NCI-H2196 treated with DMSO at 0.1 percent for 48 hours (cell line): Measurements from ENCODE around the gene MYCBP2.
A peak's percentile ranks its signal among the peaks of the same experiment; 100 is the strongest.
"Not testable (repeated sequence)": the region's sequence is repeated elsewhere in the genome, so short reads cannot be mapped to it uniquely, and the experiment has no call there.

Source experiments
- DNase-seq: peaks from one replicate; lab custom pipeline; 2025; ENCODE audit not compliant: unreplicated experiment; lab: John Stamatoyannopoulos, UW

The MYCBP2 gene

DNA sequence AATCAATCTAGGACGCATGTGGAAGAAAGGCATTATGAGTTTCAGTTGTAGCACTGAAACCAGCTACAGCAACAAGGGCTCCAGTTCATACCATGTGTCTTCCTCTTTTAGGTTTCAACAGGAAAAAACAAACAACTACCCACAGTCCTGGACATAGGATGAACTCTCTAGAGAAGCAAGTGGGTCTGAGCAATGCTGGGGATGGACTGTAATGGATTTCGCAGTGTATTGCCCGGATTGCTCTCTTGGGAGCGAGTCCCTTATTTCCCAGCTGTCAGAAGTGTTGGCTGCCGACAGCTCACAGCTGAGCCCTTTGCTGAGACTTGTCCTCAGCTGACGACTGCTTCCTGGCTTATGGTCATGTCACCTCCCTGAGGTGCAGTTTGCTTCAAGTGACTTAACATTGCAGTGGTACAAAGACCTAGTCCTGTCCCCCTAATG lies 12.1 kb upstream of the MYCBP2 start:
- DNase-seq: no peak

DNA sequence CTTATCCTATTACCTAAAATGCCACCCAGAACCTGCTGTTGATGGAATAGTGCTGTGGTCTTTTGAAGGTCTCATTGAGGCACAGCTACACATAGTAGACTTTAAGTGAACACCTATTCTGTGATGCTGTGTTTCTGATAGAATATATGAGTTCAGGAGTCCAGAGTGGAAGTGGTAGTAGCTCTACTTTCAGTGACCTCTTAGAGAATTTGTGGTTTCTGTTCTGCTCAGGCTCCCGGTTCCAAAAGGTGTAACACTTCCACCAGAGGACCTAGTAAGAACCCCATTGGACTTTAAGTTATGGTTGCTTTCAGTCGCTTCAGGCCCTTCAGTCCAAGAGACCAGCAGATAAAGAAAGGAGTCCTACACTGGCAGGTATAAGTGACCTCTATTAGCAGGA lies 11.4 kb upstream of the MYCBP2 start:
- DNase-seq: no peak

DNA sequence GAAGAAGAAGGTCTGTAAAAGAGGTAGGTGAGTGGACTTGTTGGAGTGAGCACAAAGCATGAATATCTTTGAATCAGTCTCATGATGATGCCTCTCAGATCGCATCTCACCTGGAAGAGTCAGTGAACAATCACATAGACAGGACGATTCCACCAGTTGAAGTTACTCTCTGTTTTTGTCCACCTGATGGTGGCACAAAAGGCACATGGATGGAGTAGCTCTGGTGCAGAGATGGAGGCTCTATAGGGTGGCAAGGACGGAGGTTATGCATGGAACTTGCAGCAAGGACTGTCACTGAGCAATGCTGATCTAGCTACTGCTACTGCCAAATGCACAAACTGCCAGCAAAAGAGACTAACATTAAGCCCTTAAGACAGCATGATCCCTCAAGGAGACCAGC lies 10.3 kb upstream of the MYCBP2 start:
- no peak for DNase-seq

GRCh38 chr13:77335543-77335942 lies 8.6 kb upstream of the MYCBP2 start:
- no peak for DNase-seq

- no peak for DNase-seq
Measured at GRCh38 chr13:77333594-77333993, 6.7 kb upstream of the MYCBP2 start.

DNA sequence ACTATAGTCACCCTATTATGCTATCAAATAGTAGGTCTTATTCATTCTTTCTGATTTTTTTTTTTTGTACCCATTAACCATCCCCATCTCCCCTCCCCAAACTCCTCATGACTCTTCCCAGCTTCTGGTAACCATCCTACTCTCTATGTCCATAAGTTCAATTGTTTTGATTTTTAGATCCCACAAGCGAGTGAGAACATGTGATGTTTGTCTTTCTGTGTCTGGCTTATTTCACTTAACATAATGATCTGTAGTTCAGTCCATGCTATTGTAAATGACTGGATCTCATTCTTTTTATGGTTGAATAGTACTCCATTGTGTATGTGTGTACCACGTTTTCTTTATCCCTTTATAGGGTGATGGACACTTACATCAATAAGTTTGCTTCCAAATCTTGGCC lies 4.5 kb upstream of the MYCBP2 start:
- DNase-seq: no peak

DNA sequence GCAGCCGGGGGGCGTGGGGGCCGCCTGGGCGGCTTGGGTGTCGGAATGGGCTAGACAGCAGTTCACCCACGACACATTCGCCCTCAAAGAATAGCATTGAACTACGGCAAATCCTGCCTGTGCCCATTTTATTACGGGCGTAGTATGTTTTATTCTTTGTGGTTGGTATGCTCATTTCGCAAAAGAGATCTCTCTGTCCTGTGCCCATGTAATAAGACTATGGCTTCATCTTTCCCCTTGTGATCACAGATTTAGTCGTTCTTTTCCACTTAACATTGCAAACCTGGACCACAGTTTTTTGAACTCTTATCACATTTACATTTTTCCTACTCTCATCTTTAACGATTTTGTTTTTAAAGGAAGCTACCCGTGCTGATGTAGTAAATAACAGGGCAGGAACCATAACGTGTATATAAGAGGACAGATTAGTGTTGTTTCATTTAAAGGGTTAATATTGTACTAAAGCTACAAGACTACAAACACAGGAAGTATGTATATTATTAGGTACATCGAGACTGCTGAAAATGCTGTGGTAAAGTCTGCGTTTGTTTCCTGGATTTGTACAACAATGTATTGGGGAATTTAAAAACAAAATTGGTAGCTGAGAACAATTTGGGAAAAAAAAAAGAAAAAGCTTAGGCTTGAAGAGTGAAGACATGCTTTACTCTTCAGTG lies 3.2 kb upstream of the MYCBP2 start:
- DNase-seq: no peak

- DNase-seq: peak; percentile 57
Measured at GRCh38 chr13:77329133-77329910, 2.4 kb upstream of the MYCBP2 start.

DNA sequence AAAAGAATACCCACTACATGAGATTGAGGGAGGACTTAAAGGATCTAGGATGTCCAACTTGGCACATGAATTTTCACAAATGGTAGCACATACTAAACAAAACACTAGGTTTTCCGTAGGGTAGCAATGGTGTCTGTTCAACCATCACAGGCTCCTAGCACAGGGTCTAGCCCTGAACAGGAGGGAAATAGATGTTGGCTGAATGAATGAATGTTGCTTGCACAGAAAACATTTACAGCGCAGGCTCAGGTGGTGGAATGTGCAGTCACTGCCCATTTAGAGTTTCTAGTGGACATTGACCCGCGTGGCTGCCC lies 1.9 kb upstream of the MYCBP2 start:
- no peak for DNase-seq

- DNase-seq: no peak
Measured at GRCh38 chr13:77325371-77325980, 1.4 kb downstream of the MYCBP2 start.

- DNase-seq: no peak
Measured at GRCh38 chr13:77323858-77324257, 3.0 kb downstream of the MYCBP2 start.

GRCh38 chr13:77319536-77319935 lies 7.4 kb downstream of the MYCBP2 start:
- no peak for DNase-seq

DNA sequence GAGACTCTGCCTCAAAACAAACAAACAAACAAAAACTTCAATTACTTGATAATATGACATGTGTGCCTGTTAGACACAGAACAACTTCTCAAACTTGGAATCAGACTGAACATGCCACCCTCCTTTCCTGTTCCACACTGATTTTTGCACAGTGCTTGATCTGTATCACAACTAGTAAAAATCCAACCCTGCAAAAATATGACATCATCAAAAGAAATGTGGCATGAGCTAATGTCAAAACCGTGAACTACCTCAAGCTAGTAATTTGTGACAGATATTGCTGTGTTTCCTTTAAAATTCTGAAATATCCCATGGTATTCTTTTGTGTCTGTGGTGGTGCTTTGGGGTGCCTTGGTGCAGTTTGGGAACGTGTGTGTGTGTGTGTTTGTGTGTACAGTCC lies 8.2 kb downstream of the MYCBP2 start:
- no peak for DNase-seq

DNA sequence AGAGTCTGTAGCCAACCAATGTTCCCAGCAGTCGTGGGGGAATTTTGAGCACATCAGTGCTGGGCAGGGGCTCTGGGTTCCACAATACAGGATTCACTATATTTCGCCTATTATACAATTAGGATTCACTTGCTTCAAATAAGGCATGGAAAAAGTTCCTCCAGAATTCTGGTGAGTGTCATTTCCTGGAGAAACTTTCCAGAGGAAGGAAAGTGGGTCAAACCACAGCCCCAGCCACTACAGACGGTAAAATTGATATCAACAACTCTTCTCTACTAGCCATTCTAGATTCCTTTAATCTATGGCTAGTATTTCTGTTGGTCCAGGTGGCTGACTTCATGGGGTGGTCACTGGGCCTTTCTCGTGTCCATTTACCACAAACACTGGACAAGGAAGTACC lies 10.5 kb downstream of the MYCBP2 start:
- no peak for DNase-seq

DNA sequence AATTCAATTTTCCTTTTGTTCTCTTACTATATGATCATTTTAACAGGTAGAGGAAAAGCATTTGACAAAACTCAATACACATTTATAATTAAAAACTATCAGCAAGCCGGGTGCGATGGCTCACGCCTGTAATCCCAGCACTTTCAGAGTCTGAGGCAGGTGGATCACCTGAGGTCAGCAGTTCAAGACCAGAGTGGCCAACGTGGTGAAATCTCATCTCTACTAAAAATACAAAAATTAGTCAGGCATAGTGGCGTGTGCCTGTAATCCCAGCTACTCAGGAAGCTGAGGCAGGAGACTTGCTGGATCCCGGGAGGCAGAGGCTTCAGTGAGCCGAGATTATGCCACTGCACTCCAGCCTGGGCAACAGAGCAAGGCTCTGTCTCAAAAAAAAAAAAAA lies 11.4 kb downstream of the MYCBP2 start:
- DNase-seq: not testable (repeated sequence)

DNA sequence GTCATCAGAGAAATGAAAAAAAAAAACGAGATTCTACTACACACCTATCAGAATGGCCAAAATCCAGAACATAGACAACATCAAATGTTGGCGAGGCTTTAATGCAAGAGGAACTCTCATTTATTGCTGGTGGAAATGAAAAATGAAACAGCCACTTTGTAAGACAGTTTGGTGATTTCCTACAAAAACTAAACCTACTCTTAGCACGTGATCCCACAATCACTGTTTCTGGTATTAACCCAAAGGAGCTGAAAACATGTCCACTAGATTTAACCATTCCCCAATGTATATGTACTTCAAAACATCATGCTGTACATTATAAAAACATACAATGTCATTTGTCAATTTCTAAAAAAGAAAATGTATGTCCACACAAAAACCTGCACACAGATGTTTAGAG lies 13.0 kb downstream of the MYCBP2 start:
- no peak for DNase-seq

DNA sequence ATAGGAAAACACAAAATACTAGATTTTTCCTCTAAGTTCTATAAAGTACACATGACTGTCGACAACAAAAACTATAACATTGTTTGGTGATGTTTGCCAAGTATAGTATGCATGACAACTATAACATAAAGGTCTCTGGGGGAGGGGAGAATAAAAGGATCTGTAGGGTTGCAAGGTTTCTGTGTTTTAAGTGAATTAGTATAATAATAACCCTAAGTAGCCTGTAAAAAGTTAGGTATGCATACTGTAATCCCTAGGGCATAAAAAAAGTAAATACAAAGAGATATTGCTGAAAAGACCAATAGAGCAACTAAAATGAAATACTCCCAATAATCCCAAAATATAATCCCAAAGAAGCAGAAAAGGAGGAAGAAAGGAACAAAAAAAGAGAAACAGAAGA lies 14.6 kb downstream of the MYCBP2 start:
- no peak for DNase-seq

- DNase-seq: no peak
Measured at GRCh38 chr13:77310579-77311279, 16.2 kb downstream of the MYCBP2 start.

GRCh38 chr13:77310161-77310560 lies 16.7 kb downstream of the MYCBP2 start:
- no peak for DNase-seq

GRCh38 chr13:77309254-77309653 lies 17.6 kb downstream of the MYCBP2 start:
- no peak for DNase-seq

DNA sequence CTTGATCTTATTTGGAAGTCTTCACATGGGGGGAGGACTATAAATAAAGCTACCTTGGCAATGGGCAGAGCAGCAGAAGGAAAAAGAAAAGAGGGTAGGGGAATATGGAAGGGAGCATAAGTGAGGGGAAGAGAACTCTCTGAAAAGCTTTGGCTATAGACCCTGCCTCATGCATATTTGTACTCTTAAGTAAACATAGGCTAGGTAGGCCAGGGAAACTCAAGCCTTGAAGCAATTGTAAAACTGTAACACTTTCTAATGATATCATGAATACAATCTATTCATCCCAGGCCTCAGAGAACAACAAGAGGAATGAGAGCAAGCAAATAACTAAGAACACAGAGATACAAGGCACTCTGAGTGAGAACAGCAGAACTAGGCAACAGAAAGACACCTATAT lies 20.4 kb downstream of the MYCBP2 start:
- DNase-seq: no peak

- no peak for DNase-seq
Measured at GRCh38 chr13:77305266-77305665, 21.6 kb downstream of the MYCBP2 start.
